ENCODE measurements around the gene YBX1. TPM values are rescaled to one million over a fixed set of nuclear protein-coding genes. Genes with fewer than 3 reads are reported as not detected.
A peak's percentile ranks its signal among the peaks of the same experiment; 100 is the strongest.

YBX1 gene
- total RNA-seq, 1 donor from 2014 or later: 741 TPM

DNA sequence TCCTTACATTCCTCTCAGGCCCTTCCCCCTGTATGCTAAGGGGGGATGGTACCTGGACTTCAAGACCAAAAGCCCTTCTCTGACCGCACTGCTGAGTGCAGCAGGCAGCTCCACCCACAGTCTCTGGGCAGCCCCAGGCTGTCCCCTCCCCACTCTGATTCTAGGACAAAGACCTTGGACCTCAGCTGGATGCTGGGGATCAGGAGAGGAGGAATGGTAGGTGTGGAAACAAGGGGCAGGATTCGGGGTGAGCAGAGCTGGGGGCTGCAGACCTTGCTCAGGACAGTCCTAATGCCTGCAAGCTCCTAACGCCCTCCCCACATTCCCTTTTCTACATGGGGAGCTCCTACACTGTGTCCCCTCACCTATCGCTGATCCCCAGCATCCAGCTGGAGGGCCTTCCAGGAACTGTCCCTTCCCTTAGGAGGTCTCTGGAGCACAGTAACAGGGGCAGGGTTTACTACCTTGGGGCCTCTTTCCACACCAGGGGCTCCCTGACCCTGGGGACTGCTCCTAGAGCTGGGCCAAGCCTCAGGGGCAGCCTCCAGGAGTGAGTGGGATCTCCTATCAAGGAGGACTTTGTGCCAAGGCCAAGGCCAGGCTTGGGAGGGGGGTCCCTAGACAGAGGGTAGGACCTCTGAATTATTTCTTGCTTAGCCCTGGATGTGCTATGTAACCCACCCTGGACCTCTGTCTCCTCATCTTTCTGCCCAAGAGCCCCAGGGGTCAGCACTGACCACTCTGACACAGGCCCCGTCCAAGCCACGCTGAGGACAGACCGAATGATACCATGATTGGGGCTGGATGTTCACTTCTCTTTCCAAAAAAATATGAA is 52.2 kb downstream of the YBX1 start:
- H3K9me3 Mint-ChIP-seq (ENCODE audit: unreplicated experiment): no peaks in the 10 kb centered on the region
- no peak for DNase-seq (ENCODE audit: low spot score)
- H3K27ac Mint-ChIP-seq (ENCODE audit: unreplicated experiment): no peak overlapping the region
- no peak overlapping the region for H3K4me3 Mint-ChIP-seq (ENCODE audit: unreplicated experiment)
- no peaks in the 10 kb centered on the region for H3K36me3 Mint-ChIP-seq (ENCODE audit: low read depth, unreplicated experiment)
- H3K27me3 Mint-ChIP-seq (ENCODE audit: unreplicated experiment): peaks cover 2% of the 10 kb centered on the region
- H3K4me1 Mint-ChIP-seq (ENCODE audit: unreplicated experiment): peaks cover 4% of the 10 kb centered on the region
- no peak for TF ChIP-seq CTCF (IDR thresholded peaks at IDR 0.05; ENCODE audit: unreplicated experiment)

- no peak for DNase-seq (ENCODE audit: low spot score)
- no peaks in the 10 kb centered on the region for H3K36me3 Mint-ChIP-seq (ENCODE audit: low read depth, unreplicated experiment)
- peaks cover 4% of the 10 kb centered on the region for H3K4me1 Mint-ChIP-seq (ENCODE audit: unreplicated experiment)
- TF ChIP-seq CTCF (IDR thresholded peaks at IDR 0.05; ENCODE audit: unreplicated experiment): no peak
- H3K9me3 Mint-ChIP-seq (ENCODE audit: unreplicated experiment): no peaks in the 10 kb centered on the region
- peaks cover 2% of the 10 kb centered on the region for H3K27me3 Mint-ChIP-seq (ENCODE audit: unreplicated experiment)
- H3K4me3 Mint-ChIP-seq (ENCODE audit: unreplicated experiment): no peak overlapping the region
- H3K27ac Mint-ChIP-seq (ENCODE audit: unreplicated experiment): no peak overlapping the region
Observed at GRCh38 chr1:42735056-42735455, 52.8 kb downstream of the YBX1 start.

DNA sequence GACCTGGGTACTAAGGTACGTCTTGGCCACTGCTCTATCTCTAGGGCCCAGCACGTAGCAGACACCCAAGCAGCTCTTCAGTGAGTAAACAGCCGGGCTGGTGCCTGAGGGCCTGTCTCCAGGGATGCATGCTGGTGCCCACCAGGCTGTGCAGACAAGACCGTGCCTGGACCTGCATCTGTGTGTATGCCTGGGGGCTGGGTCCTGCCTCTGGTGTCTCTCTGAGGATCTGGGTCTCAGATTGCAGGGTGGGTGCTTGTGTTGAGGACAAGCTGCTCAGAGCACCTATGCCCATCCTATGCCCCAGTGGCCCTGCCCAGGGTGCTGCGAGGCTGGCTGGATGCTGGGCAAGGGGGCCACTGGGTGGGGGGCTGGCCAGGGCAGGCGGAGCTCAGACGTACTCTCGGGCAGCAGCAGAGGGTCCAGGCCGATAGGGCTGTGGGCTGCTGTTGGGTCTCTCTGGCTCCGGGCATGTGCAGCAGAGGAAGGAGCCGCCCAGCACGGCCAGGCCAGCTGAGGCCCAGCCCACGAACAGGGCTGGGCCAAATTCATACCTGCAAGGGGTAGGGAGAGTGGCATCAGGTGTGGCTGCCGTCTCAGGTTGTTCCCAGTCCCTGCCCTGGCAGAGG is 53.4 kb downstream of the YBX1 start:
- TF ChIP-seq CTCF (IDR thresholded peaks at IDR 0.05; ENCODE audit: unreplicated experiment): no peak
- Mint-ChIP-seq H3K27ac (ENCODE audit: unreplicated experiment) (no peak overlapping the region), H3K9me3 (ENCODE audit: unreplicated experiment) (no peaks in the 10 kb centered on the region), H3K4me1 (ENCODE audit: unreplicated experiment) (peaks cover 4% of the 10 kb centered on the region), H3K27me3 (ENCODE audit: unreplicated experiment) (peaks cover 2% of the 10 kb centered on the region), H3K4me3 (ENCODE audit: unreplicated experiment) (no peak overlapping the region), H3K36me3 (ENCODE audit: low read depth, unreplicated experiment) (no peaks in the 10 kb centered on the region)
- DNase-seq (ENCODE audit: low spot score): no peak

- Mint-ChIP-seq H3K27ac (ENCODE audit: unreplicated experiment) (peak overlapping the region; percentile 67), H3K36me3 (ENCODE audit: low read depth, unreplicated experiment) (no peaks in the 10 kb centered on the region), H3K4me3 (ENCODE audit: unreplicated experiment) (no peak overlapping the region), H3K27me3 (ENCODE audit: unreplicated experiment) (peaks cover 2% of the 10 kb centered on the region), H3K9me3 (ENCODE audit: unreplicated experiment) (no peaks in the 10 kb centered on the region), H3K4me1 (ENCODE audit: unreplicated experiment) (peaks cover 4% of the 10 kb centered on the region)
- no peak for TF ChIP-seq CTCF (IDR thresholded peaks at IDR 0.05; ENCODE audit: unreplicated experiment)
- DNase-seq (ENCODE audit: low spot score): peak; percentile 49
Observed at GRCh38 chr1:42736152-42736551, 53.9 kb downstream of the YBX1 start.

Measured in endothelial cell (in vitro differentiated cells).